ENCODE results near the gene NACC2. TPM values are rescaled to one million over a fixed set of nuclear protein-coding genes. Genes with fewer than 3 reads are reported as not detected.

Gene NACC2
- total and polyA plus RNA-seq, 2 donors (not counting 1 experiment from before 2014, with no cell fraction given), result 12.3 to 18.2 TPM

GRCh38 chr9:136047775-136048559 lies 47.1 kb downstream of the NACC2 start:
- Histone ChIP-seq H2AFZ (ENCODE audit: low read length) (no peak overlapping the region), H3K27ac (ENCODE audit: insufficient read depth, low read length) (no peak overlapping the region), H3K4me3 (replicated peaks in 1 of 4; ENCODE audit: control extremely low read depth in 1 of 4, insufficient read depth in 1 of 4, low read depth in 3 of 4, low read length in 4 of 4) (no peak overlapping the region), H3K9me3 (ENCODE audit: control insufficient read depth, insufficient read depth, low read depth, low read length) (no peaks in the 10 kb centered on the region), H4K20me1 (ENCODE audit: control insufficient read depth, extremely low read depth, insufficient read depth, low read length) (no peaks in the 10 kb centered on the region), H3K79me2 (ENCODE audit: control insufficient read depth, insufficient read depth, low read length) (peaks cover 7% of the 10 kb centered on the region), H3K4me2 (ENCODE audit: extremely low read depth, insufficient read depth, low read length) (no peak overlapping the region), H3K9ac (ENCODE audit: insufficient read depth, low read length) (no peak overlapping the region), H3K27me3 (ENCODE audit: control insufficient read depth, insufficient read depth, low read length) (no peaks in the 10 kb centered on the region), H3K4me1 (ENCODE audit: control insufficient read depth, extremely low read depth, insufficient read depth, low read length) (peaks cover 6% of the 10 kb centered on the region), H3K36me3 (ENCODE audit: control insufficient read depth, insufficient read depth, low read length) (peaks cover 16% of the 10 kb centered on the region)
- DNase-seq (ENCODE audit: low read depth in 2 of 2), result no peak
- TF ChIP-seq CTCF (conservative IDR thresholded peaks at IDR 0.05 in 1 of 2, IDR thresholded peaks at IDR 0.05 in 1 of 2; ENCODE audit: low read depth in 1 of 2, low read length in 2 of 2) (no peak), EZH2 (IDR thresholded peaks at IDR 0.05; ENCODE audit: low read length, missing control alignments) (no peak)

GRCh38 chr9:136047076-136047774 lies 47.9 kb downstream of the NACC2 start:
- no peak overlapping the region for H2AFZ ChIP-seq (ENCODE audit: low read length)
- no peak overlapping the region for H3K4me3 ChIP-seq (replicated peaks in 1 of 4; ENCODE audit: control extremely low read depth in 1 of 4, insufficient read depth in 1 of 4, low read depth in 3 of 4, low read length in 4 of 4)
- peaks cover 17% of the 10 kb centered on the region for H3K36me3 ChIP-seq (ENCODE audit: control insufficient read depth, insufficient read depth, low read length)
- peaks cover 7% of the 10 kb centered on the region for H3K79me2 ChIP-seq (ENCODE audit: control insufficient read depth, insufficient read depth, low read length)
- H3K27me3 ChIP-seq (ENCODE audit: control insufficient read depth, insufficient read depth, low read length), result no peaks in the 10 kb centered on the region
- no peak overlapping the region for H3K9ac ChIP-seq (ENCODE audit: insufficient read depth, low read length)
- no peak overlapping the region for H3K27ac ChIP-seq (ENCODE audit: insufficient read depth, low read length)
- H3K9me3 ChIP-seq (ENCODE audit: control insufficient read depth, insufficient read depth, low read depth, low read length), result no peaks in the 10 kb centered on the region
- H3K4me1 ChIP-seq (ENCODE audit: control insufficient read depth, extremely low read depth, insufficient read depth, low read length), result no peaks in the 10 kb centered on the region
- no peak overlapping the region for H3K4me2 ChIP-seq (ENCODE audit: extremely low read depth, insufficient read depth, low read length)
- DNase-seq (ENCODE audit: low read depth in 2 of 2), result no peak
- no peak for TF ChIP-seq CTCF (conservative IDR thresholded peaks at IDR 0.05 in 1 of 2, IDR thresholded peaks at IDR 0.05 in 1 of 2; ENCODE audit: low read depth in 1 of 2, low read length in 2 of 2)
- TF ChIP-seq EZH2 (IDR thresholded peaks at IDR 0.05; ENCODE audit: low read length, missing control alignments), result no peak
- no peaks in the 10 kb centered on the region for H4K20me1 ChIP-seq (ENCODE audit: control insufficient read depth, extremely low read depth, insufficient read depth, low read length)

GRCh38 chr9:136046554-136046920 lies 48.6 kb downstream of the NACC2 start:
- Histone ChIP-seq H3K27me3 (ENCODE audit: control insufficient read depth, insufficient read depth, low read length) (no peaks in the 10 kb centered on the region), H3K9ac (ENCODE audit: insufficient read depth, low read length) (no peak overlapping the region), H2AFZ (ENCODE audit: low read length) (no peak overlapping the region), H3K27ac (ENCODE audit: insufficient read depth, low read length) (no peak overlapping the region), H3K36me3 (ENCODE audit: control insufficient read depth, insufficient read depth, low read length) (peaks cover 18% of the 10 kb centered on the region), H3K4me1 (ENCODE audit: control insufficient read depth, extremely low read depth, insufficient read depth, low read length) (no peaks in the 10 kb centered on the region), H3K4me3 (replicated peaks in 1 of 4; ENCODE audit: control extremely low read depth in 1 of 4, insufficient read depth in 1 of 4, low read depth in 3 of 4, low read length in 4 of 4) (no peak overlapping the region), H3K79me2 (ENCODE audit: control insufficient read depth, insufficient read depth, low read length) (peaks cover 7% of the 10 kb centered on the region), H3K9me3 (ENCODE audit: control insufficient read depth, insufficient read depth, low read depth, low read length) (no peaks in the 10 kb centered on the region), H3K4me2 (ENCODE audit: extremely low read depth, insufficient read depth, low read length) (no peak overlapping the region), H4K20me1 (ENCODE audit: control insufficient read depth, extremely low read depth, insufficient read depth, low read length) (no peaks in the 10 kb centered on the region)
- TF ChIP-seq EZH2 (IDR thresholded peaks at IDR 0.05; ENCODE audit: low read length, missing control alignments) (no peak), CTCF (conservative IDR thresholded peaks at IDR 0.05 in 1 of 2, IDR thresholded peaks at IDR 0.05 in 1 of 2; ENCODE audit: low read depth in 1 of 2, low read length in 2 of 2) (no peak)
- no peak for DNase-seq (ENCODE audit: low read depth in 2 of 2)

Measured in fibroblast of lung (primary cell).